Colonic mucosa (tissue), 4 donors: ENCODE data around the gene NNAT. TPM values are rescaled to one million over a fixed set of nuclear protein-coding genes. Genes with fewer than 3 reads are reported as not detected.

Experiments
- DNase-seq: peaks from one replicate; pipeline ENCODE4 v3.0.0-alpha.2; 2020
- H3K27ac ChIP-seq: fragments of 200-600 bp; one replicate; pipeline ENCODE4 v1.8.0; 2021
- H3K27me3 ChIP-seq: fragments of 200-600 bp; one replicate; pipeline ENCODE4 v1.8.0; 2021
- H3K36me3 ChIP-seq: fragments of 200-600 bp; one replicate; pipeline ENCODE4 v1.8.0; 2021
- H3K4me1 ChIP-seq: fragments of 200-600 bp; one replicate; pipeline ENCODE4 v1.8.0; 2021; ENCODE audit warnings: mild to moderate bottlenecking
- H3K4me3 ChIP-seq: fragments of 200-600 bp; one replicate; pipeline ENCODE4 v1.8.0; 2021
- H3K9ac ChIP-seq, 2 donors: one replicate each; pipeline ENCODE4 v1.7.0; 2013; ENCODE audit warnings: control low read depth in 2 of 2, low read depth in 2 of 2, low read length in 2 of 2
- H3K9me3 ChIP-seq: fragments of 200-600 bp; one replicate; pipeline ENCODE4 v1.8.0; 2021
- CTCF ChIP-seq: fragments of 200-600 bp; IDR thresholded peaks from one replicate; pipeline ENCODE4 v1.8.0; 2022; ENCODE audit warnings: antibody characterized with exemption, mild to moderate bottlenecking
- intact Hi-C: fragments of 100-400 bp; cut with DNase I; formaldehyde crosslinking; loops from one replicate; pipeline ENCODE4 v1.14.1; 2022
- total RNA-seq, 2 donors: library from RNA; stranded (reverse); fragmentation: NEBNext Ultra II Directional in 1 of 2; extraction: Animal tissue kit (Norgen Biotek cat#: 25700) in 1 of 2; gene quantifications; one replicate each; pipeline ENCODE4 v1.2.1, GENCODE V29; 2021
- donor health status: healthy.
- donor health status: DM: no; HTN: no; CAD: no.
- donor health status: DM: no; HTN: no; CAD: no.

NNAT gene
- total RNA-seq, 2 donors from 2014 or later = 3.3 TPM; not detected in 1

- peaks cover 20% of the 10 kb centered on the region for H3K4me1 ChIP-seq
- no peaks in the 10 kb centered on the region for H3K9me3 ChIP-seq
- intact Hi-C loops = no loop called here
- peak overlapping the region; percentile 100 for H3K4me3 ChIP-seq
- peak overlapping the region; percentile 41 to 46 for H3K9ac ChIP-seq
- peak overlapping the region; percentile 94 for H3K27ac ChIP-seq
- H3K27me3 ChIP-seq = no peaks in the 10 kb centered on the region
- no peak for TF ChIP-seq CTCF
- no peak for DNase-seq
- H3K36me3 ChIP-seq = no peaks in the 10 kb centered on the region
These were observed 4.8 kb downstream of the NNAT start for GRCh38 chr20:37525810-37526209.

GRCh38 chr20:37526238-37526838 is 5.3 kb downstream of the NNAT start:
- Histone ChIP-seq H3K27me3 (no peaks in the 10 kb centered on the region), H3K4me1 (peaks cover 20% of the 10 kb centered on the region), H3K27ac (peak overlapping the region; percentile 94), H3K9ac (peak overlapping the region; percentile 94 to 97), H3K9me3 (no peaks in the 10 kb centered on the region), H3K36me3 (no peaks in the 10 kb centered on the region), H3K4me3 (peak overlapping the region; percentile 100)
- TF ChIP-seq CTCF = no peak
- intact Hi-C loops = no loop called here
- peak; percentile 57 for DNase-seq

- intact Hi-C loops = no loop called here
- peaks cover 20% of the 10 kb centered on the region for H3K4me1 ChIP-seq
- H3K4me3 ChIP-seq = peak overlapping the region; percentile 100
- no peaks in the 10 kb centered on the region for H3K36me3 ChIP-seq
- TF ChIP-seq CTCF = no peak
- DNase-seq = no peak
- no peaks in the 10 kb centered on the region for H3K9me3 ChIP-seq
- peak overlapping the region; percentile 94 to 97 for H3K9ac ChIP-seq
- peak overlapping the region; percentile 94 for H3K27ac ChIP-seq
- no peaks in the 10 kb centered on the region for H3K27me3 ChIP-seq
These were observed 6.0 kb downstream of the NNAT start for GRCh38 chr20:37526839-37527637.

GRCh38 chr20:37527638-37528445 is 6.8 kb downstream of the NNAT start, which contains the start of gene BLCAP:
TSS of gene BLCAP (minus strand) at chr20:37527876. CDS start at chr20:37519174, 8,702 bp downstream.
- peak within 1 kb of the TSS; percentile 94 to 97 for H3K9ac ChIP-seq
- H3K9me3 ChIP-seq = no peaks in the 10 kb centered on the region
- intact Hi-C loops = no loop called here
- H3K4me1 ChIP-seq = peaks cover 20% of the 10 kb centered on the region
- peak within 1 kb of the TSS; percentile 94 for H3K27ac ChIP-seq
- no peak for TF ChIP-seq CTCF
- no peaks in the 10 kb centered on the region for H3K27me3 ChIP-seq
- peak within 1 kb of the TSS; percentile 100 for H3K4me3 ChIP-seq
- peak; percentile 92 for DNase-seq
- H3K36me3 ChIP-seq = no peaks in the 10 kb centered on the region

- no peak for DNase-seq
- Histone ChIP-seq H3K36me3 (no peaks in the 10 kb centered on the region), H3K9ac (peak overlapping the region; percentile 94 to 97), H3K27ac (peak overlapping the region; percentile 94), H3K4me1 (peaks cover 20% of the 10 kb centered on the region), H3K9me3 (no peaks in the 10 kb centered on the region), H3K4me3 (peak overlapping the region; percentile 100), H3K27me3 (no peaks in the 10 kb centered on the region)
- intact Hi-C loops = no loop called here
- no peak for TF ChIP-seq CTCF
These were observed 7.6 kb downstream of the NNAT start for GRCh38 chr20:37528446-37529213.
